Liver (tissue), 3 donors: Measurements from ENCODE around the gene BRD4.

Source experiments
- CTCF ChIP-seq: fragments of 150-350 bp; IDR thresholded peaks from 2 replicates; pipeline ENCODE4 v1.5.1; 2017; ENCODE audit warnings: improper control_type of control experiment, low read depth, low read length; ENCODE audit not compliant: missing input control
- GABPA ChIP-seq, 2 donors: IDR thresholded peaks in 1 of 2; conservative IDR thresholded peaks in 1 of 2; 2 replicates each; pipeline ENCODE4 v1.6.1; 2016; ENCODE audit warnings: antibody characterized with exemption in 2 of 2, mild to moderate bottlenecking in 1 of 2, moderate library complexity in 1 of 2
- HNF4A ChIP-seq, 2 donors: conservative IDR thresholded peaks; 2 replicates each; pipeline ENCODE4 v1.6.1; 2016; ENCODE audit warnings: antibody characterized with exemption in 2 of 2, mild to moderate bottlenecking in 2 of 2
- JUND ChIP-seq, 2 donors: IDR thresholded peaks; 2 replicates each; pipeline ENCODE4 v1.6.1; 2016; ENCODE audit warnings: antibody characterized with exemption in 2 of 2
- NR2F2 ChIP-seq: IDR thresholded peaks from 2 replicates; pipeline ENCODE4 v1.6.1; 2016; ENCODE audit warnings: antibody characterized with exemption
- RAD21 ChIP-seq, 2 donors: IDR thresholded peaks; 2 replicates each; pipeline ENCODE4 v1.6.1; 2016; ENCODE audit warnings: antibody characterized with exemption in 2 of 2, mild to moderate bottlenecking in 2 of 2
- SP1 ChIP-seq: IDR thresholded peaks from 2 replicates; pipeline ENCODE4 v1.6.1; 2018; ENCODE audit warnings: antibody characterized with exemption, mild to moderate bottlenecking
- YY1 ChIP-seq: IDR thresholded peaks from 2 replicates; pipeline ENCODE4 v1.6.1; 2016; ENCODE audit warnings: antibody characterized with exemption, mild to moderate bottlenecking
- TF ChIP-seq, protein P1 (sequence below): IDR thresholded peaks from 2 replicates; pipeline ENCODE4 v1.6.1; 2016; ENCODE audit warnings: antibody characterized with exemption
- TF ChIP-seq, protein P2 (sequence below): IDR thresholded peaks from 2 replicates; pipeline ENCODE4 v1.6.1; 2016; ENCODE audit warnings: antibody characterized with exemption
- donor health status: healthy.
- donor health status: healthy.

DNA sequence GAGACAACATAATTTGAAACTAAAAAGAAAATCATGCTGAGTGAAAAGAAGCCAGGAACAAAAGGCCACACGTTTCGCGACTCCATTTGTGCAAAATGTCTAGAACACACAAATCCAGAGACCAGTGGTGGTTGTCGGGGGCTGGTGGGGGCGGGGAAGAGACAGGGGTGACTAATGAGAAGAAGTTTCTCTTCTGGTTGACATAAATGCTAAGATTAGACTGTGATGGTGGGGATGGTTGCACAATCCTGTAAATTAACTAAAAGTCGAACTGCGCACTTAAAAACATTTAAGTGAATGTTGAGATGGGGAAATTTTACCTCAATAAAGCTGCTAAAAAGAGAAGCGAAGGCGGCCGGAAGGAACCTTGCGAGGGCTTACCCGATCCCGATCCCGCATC is 40.1 kb upstream of the BRD4 start:
- TF ChIP-seq CTCF (no peak), YY1 (no peak), JUND (IDR thresholded peaks at IDR 0.05) (no peak), SP1 (no peak), RAD21 (IDR thresholded peaks at IDR 0.05) (no peak), HNF4A (conservative IDR thresholded peaks at IDR 0.05) (no peak), GABPA (IDR thresholded peaks at IDR 0.05 in 1 of 2, conservative IDR thresholded peaks at IDR 0.05 in 1 of 2) (no peak), NR2F2 (no peak)
- TF ChIP-seq, protein P1, sequence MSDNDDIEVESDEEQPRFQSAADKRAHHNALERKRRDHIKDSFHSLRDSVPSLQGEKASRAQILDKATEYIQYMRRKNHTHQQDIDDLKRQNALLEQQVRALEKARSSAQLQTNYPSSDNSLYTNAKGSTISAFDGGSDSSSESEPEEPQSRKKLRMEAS: no peak
- TF ChIP-seq, protein P2, sequence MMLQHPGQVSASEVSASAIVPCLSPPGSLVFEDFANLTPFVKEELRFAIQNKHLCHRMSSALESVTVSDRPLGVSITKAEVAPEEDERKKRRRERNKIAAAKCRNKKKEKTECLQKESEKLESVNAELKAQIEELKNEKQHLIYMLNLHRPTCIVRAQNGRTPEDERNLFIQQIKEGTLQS: no peak
